SK-N-SH treated with all-trans-retinoic acid at 6 μM for 48 hours (cell line): ENCODE results near the gene DNAAF8.

Experiments
- ATAC-seq: fragments of 200-7000 bp; cut with Tn5 transposase; 3 replicates; pipeline ENCODE4 v1.9.1; 2020; ENCODE audit warnings: mild to moderate bottlenecking, moderate library complexity
- ARNTL ChIP-seq: fragments of 450-650 bp; formaldehyde crosslinking; IDR thresholded peaks from 2 replicates; pipeline ENCODE4 v1.5.0; 2020; ENCODE audit warnings: low read depth, mild to moderate bottlenecking, moderate library complexity, borderline replicate concordance
- BACH2 ChIP-seq: fragments of 250-450 bp; sonication (Bioruptor Pico); IDR thresholded peaks from 2 replicates; pipeline ENCODE4 v1.9.0; 2021; ENCODE audit warnings: mild to moderate bottlenecking, borderline replicate concordance
- ESRRG ChIP-seq: fragments of 250-450 bp; sonication (Bioruptor Pico); IDR thresholded peaks from 2 replicates; pipeline ENCODE4 v1.6.1; 2021; ENCODE audit warnings: mild to moderate bottlenecking
- GLIS3 ChIP-seq: fragments of 250-450 bp; sonication (Bioruptor Pico); IDR thresholded peaks from 2 replicates; pipeline ENCODE4 v1.5.0; 2020; ENCODE audit warnings: mild to moderate bottlenecking, moderate library complexity
- ISL1 ChIP-seq: fragments of 250-450 bp; sonication (Bioruptor Pico); IDR thresholded peaks from 2 replicates; pipeline ENCODE4 v2.1.2; 2022; ENCODE audit warnings: mild to moderate bottlenecking, moderate library complexity
- OSR1 ChIP-seq: fragments of 250-450 bp; sonication (Bioruptor Pico); IDR thresholded peaks from 2 replicates; pipeline ENCODE4 v1.8.0; 2022; ENCODE audit warnings: moderate library complexity, mild to moderate bottlenecking, inconsistent platforms
- PPARA ChIP-seq: fragments of 250-450 bp; sonication (Bioruptor Pico); IDR thresholded peaks from 2 replicates; pipeline ENCODE4 v1.5.0; 2020; ENCODE audit warnings: mild to moderate bottlenecking, borderline replicate concordance
- RARB ChIP-seq: fragments of 250-450 bp; sonication (Bioruptor Pico); IDR thresholded peaks from 2 replicates; pipeline ENCODE4 v1.8.0; 2021; ENCODE audit warnings: mild to moderate bottlenecking, moderate library complexity
- TCF4 ChIP-seq: fragments of 250-450 bp; sonication (Bioruptor Pico); IDR thresholded peaks from 2 replicates; pipeline ENCODE4 v1.8.0; 2021; ENCODE audit warnings: mild to moderate bottlenecking, moderate library complexity, borderline replicate concordance
- TOX ChIP-seq: fragments of 250-450 bp; sonication (Bioruptor Pico); IDR thresholded peaks from 2 replicates; pipeline ENCODE4 v1.8.0; 2021; ENCODE audit warnings: mild to moderate bottlenecking, moderate library complexity, borderline replicate concordance
- ZFP30 ChIP-seq: fragments of 450-650 bp; formaldehyde crosslinking; IDR thresholded peaks from 2 replicates; pipeline ENCODE4 v1.5.0; 2022; ENCODE audit warnings: mild to moderate bottlenecking, moderate library complexity
- ZNF565 ChIP-seq: fragments of 450-650 bp; formaldehyde crosslinking; conservative IDR thresholded peaks from 2 replicates; pipeline ENCODE4 v1.5.0; 2020; ENCODE audit warnings: low read depth, mild to moderate bottlenecking, moderate library complexity
- ZNF70 ChIP-seq: fragments of 450-650 bp; formaldehyde crosslinking; IDR thresholded peaks from 2 replicates; pipeline ENCODE4 v1.5.0; 2020; ENCODE audit warnings: mild to moderate bottlenecking, moderate library complexity
- TF ChIP-seq, protein P1 (sequence below): fragments of 250-450 bp; sonication (Bioruptor Pico); IDR thresholded peaks from 2 replicates; pipeline ENCODE4 v1.8.0; 2021; ENCODE audit warnings: low read depth, mild to moderate bottlenecking, moderate library complexity, borderline replicate concordance
- TF ChIP-seq, protein P2 (sequence below): fragments of 250-450 bp; sonication (Bioruptor Pico); IDR thresholded peaks from 2 replicates; pipeline ENCODE4 v1.5.0; 2020; ENCODE audit warnings: mild to moderate bottlenecking, moderate library complexity
- TF ChIP-seq, protein P3 (sequence below): fragments of 250-450 bp; sonication (Bioruptor Pico); IDR thresholded peaks from 2 replicates; pipeline ENCODE4 v1.5.1; 2021; ENCODE audit warnings: mild to moderate bottlenecking, moderate library complexity
- TF ChIP-seq, protein P4 (sequence below): fragments of 250-450 bp; sonication (Bioruptor Pico); IDR thresholded peaks from 2 replicates; pipeline ENCODE4 v1.5.1; 2020; ENCODE audit warnings: low read depth, mild to moderate bottlenecking, moderate library complexity

Gene DNAAF8

DNA sequence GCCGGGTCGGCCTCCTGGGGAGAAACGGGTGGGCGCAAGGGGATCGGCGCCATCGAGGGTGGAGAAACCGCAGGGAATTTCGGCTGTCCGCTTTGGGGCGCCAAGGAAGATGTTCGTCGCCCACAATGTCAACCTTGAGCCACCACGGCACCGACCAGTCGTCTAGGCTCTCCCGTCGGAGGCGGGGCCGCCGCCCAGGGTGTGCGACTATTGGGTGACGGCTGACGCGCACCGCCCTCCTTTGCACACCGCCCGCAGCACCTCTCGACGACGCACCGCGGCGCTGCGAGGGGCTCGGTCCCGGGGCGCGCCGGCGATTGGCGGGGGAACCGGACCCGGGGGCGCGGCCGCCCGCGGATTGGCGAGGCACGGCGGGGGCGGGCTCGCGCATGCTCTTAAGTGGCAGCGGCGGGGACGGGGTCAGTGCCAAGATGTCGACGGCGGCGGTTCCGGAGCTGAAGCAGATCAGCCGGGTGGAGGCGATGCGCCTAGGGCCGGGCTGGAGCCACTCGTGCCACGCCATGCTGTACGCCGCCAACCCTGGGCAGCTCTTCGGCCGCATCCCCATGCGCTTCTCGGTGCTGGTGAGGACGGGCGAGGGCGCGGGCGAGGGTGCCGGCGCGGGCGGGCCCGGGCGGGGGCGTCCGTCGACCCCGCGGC, 40.9 kb upstream of the DNAAF8 start, which contains the start of gene NUDT16L1:
Gene NUDT16L1, plus strand, starts transcription at position 267 of the 660 bp plus-strand sequence. Its CDS starts 165 bp downstream, at position 432.
- ATAC-seq: peak; percentile 91
- TF ChIP-seq ZFP30 (CRISPR knock-in tag) (no peak), TOX (CRISPR knock-in tag) (no peak)

DNA sequence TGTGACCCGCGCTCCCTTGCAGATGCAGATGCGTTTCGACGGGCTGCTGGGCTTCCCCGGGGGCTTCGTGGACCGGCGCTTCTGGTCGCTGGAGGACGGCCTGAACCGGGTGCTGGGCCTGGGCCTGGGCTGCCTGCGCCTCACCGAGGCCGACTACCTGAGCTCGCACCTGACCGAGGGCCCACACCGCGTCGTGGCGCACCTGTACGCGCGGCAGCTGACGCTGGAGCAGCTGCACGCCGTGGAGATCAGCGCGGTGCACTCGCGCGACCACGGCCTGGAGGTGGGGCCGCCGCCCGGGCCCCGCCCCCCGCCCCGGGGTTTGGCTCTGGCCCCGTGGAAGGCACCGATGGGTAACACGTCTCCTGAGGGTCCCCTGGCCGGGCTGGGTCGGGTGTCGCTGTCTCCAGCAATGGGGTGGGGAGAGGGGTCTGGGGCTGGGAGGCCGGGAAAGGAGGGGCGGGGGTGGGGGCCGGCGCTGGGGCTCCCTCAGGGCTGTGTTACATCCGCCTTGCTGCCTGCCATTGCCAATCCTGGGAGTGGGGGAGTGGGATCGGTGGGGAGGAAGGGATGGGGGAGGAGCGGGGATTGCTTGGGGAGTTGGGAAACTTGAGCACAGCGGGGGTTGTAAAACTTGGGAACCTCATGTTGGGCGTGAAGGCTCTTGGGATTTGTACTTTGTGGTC, 40.2 kb upstream of the DNAAF8 start:
- TF ChIP-seq ESRRG (CRISPR knock-in tag) (peak; percentile 37; the same call in 1 of the 2 replicates), ZNF565 (no peak)
- TF ChIP-seq, protein P1, sequence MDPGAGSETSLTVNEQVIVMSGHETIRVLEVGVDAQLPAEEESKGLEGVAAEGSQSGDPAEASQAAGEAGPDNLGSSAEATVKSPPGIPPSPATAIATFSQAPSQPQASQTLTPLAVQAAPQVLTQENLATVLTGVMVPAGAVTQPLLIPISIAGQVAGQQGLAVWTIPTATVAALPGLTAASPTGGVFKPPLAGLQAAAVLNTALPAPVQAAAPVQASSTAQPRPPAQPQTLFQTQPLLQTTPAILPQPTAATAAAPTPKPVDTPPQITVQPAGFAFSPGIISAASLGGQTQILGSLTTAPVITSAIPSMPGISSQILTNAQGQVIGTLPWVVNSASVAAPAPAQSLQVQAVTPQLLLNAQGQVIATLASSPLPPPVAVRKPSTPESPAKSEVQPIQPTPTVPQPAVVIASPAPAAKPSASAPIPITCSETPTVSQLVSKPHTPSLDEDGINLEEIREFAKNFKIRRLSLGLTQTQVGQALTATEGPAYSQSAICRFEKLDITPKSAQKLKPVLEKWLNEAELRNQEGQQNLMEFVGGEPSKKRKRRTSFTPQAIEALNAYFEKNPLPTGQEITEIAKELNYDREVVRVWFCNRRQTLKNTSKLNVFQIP (CRISPR knock-in tag): no peak
- peak; percentile 28 for ATAC-seq

DNA sequence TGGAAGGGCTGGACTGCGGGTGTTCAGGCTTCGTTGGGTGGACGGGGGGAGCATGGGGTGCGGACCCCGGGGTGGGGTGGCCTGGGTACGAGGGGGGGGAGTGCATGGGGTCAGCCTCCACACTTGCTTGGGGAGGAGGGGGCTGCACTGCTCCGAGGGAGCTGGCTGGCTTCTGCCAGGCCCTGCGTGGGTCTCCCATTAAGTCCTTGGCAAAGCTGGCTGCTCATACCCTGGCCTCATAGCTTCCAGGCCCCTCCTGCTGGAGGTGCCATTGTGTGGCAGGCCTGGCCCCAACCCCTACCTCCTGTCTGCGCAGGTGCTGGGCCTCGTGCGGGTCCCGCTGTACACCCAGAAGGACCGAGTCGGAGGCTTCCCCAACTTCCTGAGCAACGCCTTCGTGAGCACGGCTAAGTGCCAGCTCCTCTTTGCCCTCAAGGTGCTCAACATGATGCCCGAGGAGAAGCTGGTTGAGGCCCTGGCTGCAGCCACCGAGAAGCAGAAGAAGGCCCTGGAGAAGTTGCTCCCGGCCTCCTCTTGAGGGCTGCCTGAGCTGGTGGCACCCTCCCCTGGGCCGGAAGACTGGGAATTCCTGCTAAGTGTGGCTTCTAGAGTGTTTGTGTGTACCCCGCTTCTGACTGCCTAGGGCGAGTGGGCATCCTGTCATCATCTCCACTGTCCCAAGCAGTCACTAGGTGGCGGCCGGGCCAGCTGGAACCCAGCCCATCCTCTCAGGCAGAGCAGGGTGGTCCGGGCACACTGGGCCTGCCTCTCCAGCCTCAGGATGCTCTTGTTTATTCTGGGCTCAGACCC, 39.5 kb upstream of the DNAAF8 start:
- no peak for TF ChIP-seq ARNTL (CRISPR knock-in tag)
- no peak for TF ChIP-seq BACH2 (CRISPR knock-in tag)
- TF ChIP-seq ZFP30 (CRISPR knock-in tag): no peak
- no peak for TF ChIP-seq PPARA
- TF ChIP-seq ZNF70 (CRISPR knock-in tag): no peak
- TF ChIP-seq, protein P2, sequence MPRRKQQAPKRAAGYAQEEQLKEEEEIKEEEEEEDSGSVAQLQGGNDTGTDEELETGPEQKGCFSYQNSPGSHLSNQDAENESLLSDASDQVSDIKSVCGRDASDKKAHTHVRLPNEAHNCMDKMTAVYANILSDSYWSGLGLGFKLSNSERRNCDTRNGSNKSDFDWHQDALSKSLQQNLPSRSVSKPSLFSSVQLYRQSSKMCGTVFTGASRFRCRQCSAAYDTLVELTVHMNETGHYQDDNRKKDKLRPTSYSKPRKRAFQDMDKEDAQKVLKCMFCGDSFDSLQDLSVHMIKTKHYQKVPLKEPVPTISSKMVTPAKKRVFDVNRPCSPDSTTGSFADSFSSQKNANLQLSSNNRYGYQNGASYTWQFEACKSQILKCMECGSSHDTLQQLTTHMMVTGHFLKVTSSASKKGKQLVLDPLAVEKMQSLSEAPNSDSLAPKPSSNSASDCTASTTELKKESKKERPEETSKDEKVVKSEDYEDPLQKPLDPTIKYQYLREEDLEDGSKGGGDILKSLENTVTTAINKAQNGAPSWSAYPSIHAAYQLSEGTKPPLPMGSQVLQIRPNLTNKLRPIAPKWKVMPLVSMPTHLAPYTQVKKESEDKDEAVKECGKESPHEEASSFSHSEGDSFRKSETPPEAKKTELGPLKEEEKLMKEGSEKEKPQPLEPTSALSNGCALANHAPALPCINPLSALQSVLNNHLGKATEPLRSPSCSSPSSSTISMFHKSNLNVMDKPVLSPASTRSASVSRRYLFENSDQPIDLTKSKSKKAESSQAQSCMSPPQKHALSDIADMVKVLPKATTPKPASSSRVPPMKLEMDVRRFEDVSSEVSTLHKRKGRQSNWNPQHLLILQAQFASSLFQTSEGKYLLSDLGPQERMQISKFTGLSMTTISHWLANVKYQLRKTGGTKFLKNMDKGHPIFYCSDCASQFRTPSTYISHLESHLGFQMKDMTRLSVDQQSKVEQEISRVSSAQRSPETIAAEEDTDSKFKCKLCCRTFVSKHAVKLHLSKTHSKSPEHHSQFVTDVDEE: no peak
- TF ChIP-seq, protein P3, sequence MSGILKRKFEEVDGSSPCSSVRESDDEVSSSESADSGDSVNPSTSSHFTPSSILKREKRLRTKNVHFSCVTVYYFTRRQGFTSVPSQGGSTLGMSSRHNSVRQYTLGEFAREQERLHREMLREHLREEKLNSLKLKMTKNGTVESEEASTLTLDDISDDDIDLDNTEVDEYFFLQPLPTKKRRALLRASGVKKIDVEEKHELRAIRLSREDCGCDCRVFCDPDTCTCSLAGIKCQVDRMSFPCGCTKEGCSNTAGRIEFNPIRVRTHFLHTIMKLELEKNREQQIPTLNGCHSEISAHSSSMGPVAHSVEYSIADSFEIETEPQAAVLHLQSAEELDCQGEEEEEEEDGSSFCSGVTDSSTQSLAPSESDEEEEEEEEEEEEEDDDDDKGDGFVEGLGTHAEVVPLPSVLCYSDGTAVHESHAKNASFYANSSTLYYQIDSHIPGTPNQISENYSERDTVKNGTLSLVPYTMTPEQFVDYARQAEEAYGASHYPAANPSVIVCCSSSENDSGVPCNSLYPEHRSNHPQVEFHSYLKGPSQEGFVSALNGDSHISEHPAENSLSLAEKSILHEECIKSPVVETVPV: no peak
- TF ChIP-seq, protein P4, sequence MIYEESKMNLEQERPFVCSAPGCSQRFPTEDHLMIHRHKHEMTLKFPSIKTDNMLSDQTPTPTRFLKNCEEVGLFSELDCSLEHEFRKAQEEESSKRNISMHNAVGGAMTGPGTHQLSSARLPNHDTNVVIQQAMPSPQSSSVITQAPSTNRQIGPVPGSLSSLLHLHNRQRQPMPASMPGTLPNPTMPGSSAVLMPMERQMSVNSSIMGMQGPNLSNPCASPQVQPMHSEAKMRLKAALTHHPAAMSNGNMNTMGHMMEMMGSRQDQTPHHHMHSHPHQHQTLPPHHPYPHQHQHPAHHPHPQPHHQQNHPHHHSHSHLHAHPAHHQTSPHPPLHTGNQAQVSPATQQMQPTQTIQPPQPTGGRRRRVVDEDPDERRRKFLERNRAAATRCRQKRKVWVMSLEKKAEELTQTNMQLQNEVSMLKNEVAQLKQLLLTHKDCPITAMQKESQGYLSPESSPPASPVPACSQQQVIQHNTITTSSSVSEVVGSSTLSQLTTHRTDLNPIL (CRISPR knock-in tag): no peak

DNA sequence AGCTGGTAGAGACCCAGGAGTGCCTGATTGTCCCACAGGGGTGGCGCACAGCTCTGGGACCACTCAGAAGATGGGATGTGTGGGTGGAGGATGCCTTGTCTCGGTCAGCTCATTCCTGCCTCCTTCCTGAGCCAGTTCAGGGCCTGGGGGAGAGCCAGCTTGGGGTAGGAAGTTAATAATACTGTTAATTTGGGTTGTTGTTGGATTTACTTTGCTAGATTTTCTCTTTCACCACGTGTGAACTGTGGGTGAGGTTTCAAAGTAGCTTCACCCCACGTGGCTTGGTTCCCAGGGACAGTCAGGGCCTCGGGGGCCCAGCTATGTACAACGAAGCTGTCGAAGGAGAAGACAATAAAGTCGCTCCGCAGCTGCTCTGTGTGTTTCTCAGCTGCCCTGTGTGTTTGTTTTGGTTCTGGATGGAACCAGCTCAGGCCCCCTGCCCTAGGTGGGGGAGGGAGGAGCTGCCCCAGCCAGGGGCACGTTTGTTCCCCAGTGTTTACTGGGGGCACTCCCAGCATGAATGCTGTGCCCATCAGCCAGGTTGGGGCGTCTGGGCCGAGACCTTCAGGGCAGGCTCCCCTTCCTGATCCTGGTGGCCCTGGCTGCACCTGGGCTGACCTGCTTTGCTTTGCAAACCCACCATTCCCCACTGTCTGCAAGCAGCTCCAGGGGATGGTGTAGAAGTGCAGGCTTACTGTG, 38.7 kb upstream of the DNAAF8 start:
- ATAC-seq: no peak

More for the DNA sequence above, 39.5 kb upstream of the DNAAF8 start:
- ATAC-seq: no peak

DNA sequence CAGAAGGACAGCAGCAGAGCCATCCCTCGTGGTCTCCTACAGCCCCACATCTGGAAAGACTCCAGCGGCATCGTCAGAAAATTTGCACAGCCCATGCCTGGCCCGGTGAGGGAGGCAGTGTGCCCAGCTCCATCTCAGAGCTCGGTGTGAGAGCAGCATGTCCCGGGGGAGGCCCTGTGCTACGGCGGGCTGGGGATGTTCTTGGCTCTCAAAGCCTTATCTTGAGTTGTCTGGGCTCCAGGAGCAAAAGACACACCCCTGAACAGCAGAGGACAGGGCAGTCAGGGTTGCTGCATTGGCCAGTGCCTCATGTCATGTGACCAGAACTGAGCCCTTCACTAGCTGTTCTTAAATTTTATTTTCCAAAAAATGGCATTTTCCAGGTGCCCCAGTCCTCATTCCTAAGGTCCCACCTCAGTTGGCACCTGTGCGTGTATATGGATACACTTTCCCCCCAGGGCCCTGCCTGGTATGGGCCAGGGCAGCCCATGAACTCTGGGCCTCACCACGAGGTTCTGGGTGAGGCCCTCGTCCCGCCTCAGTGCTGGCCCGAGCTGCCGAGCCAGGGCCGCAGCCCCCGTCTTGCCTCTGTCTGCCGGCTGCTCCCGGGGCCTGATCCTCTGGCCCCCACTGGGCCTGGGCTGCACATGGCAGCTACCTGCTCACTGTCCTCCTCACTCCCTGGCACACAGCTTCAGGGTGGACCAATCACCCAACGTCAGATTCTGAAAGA, 38.0 kb upstream of the DNAAF8 start:
- TF ChIP-seq ZNF565 (no peak), ZFP30 (CRISPR knock-in tag) (no peak), BACH2 (CRISPR knock-in tag) (no peak), GLIS3 (CRISPR knock-in tag) (no peak), ISL1 (no peak), RARB (CRISPR knock-in tag) (no peak), ARNTL (CRISPR knock-in tag) (no peak), TCF4 (CRISPR knock-in tag) (no peak)
- TF ChIP-seq, protein P2: no peak
- TF ChIP-seq, protein P3: no peak
- ATAC-seq: no peak

More for the DNA sequence above, 38.7 kb upstream of the DNAAF8 start:
- TF ChIP-seq RARB (CRISPR knock-in tag) (no peak), ZFP30 (CRISPR knock-in tag) (no peak), PPARA (no peak), OSR1 (CRISPR knock-in tag) (no peak)
